Measurements from ENCODE around the gene ZRANB3.

- TF ChIP-seq CTCF (IDR thresholded peaks at IDR 0.05) (no peak), POLR2A (IDR thresholded peaks at IDR 0.05) (no peak), EP300 (IDR thresholded peaks at IDR 0.05) (no peak)
Measured at GRCh38 chr2:135140606-135141005, 390.4 kb downstream of the ZRANB3 start.

Data from tibial nerve (tissue), 4 donors.